Measurements from ENCODE around the gene MAD1L1. TPM values are rescaled to one million over a fixed set of nuclear protein-coding genes. Genes with fewer than 3 reads are reported as not detected.

Gene MAD1L1
- total and polyA plus RNA-seq, 2 of the 13 experiments (the other 11 are each of a cell fraction or from before 2014, with no cell fraction given) = 17.4 to 64.7 TPM

- TF ChIP-seq ZKSCAN5 (CRISPR knock-in tag; IDR thresholded peaks at IDR 0.05) = no peak
- no peak for TF ChIP-seq CSRNP2 (CRISPR knock-in tag; conservative IDR thresholded peaks at IDR 0.05; ENCODE audit: low read depth)
- peak; percentile 76; the same call in 1 of the 2 replicates for TF ChIP-seq TFDP1 (CRISPR knock-in tag; IDR thresholded peaks at IDR 0.05; ENCODE audit: borderline replicate concordance)
- TF ChIP-seq HNRNPK (IDR thresholded peaks at IDR 0.05; ENCODE audit: low read depth, low read length, poor library complexity, severe bottlenecking) = no peak
- TF ChIP-seq MEF2D (CRISPR knock-in tag; IDR thresholded peaks at IDR 0.05) = peak; percentile 87
- TF ChIP-seq PHF5A (CRISPR knock-in tag; IDR thresholded peaks at IDR 0.05; ENCODE audit: low read depth, unreplicated experiment) = peak; percentile 52
- no peak for TF ChIP-seq ZNF235 (CRISPR knock-in tag; IDR thresholded peaks at IDR 0.05; ENCODE audit: borderline replicate concordance)
- TF ChIP-seq ZSCAN21 (CRISPR knock-in tag; IDR thresholded peaks at IDR 0.05; ENCODE audit: borderline replicate concordance) = peak; percentile 61
- peak; percentile 95 for TF ChIP-seq PAXIP1 (CRISPR knock-in tag; conservative IDR thresholded peaks at IDR 0.05)
- peak; percentile 65; the same call in 1 of the 2 replicates for TF ChIP-seq FOXK2 (IDR thresholded peaks at IDR 0.05)
- 0 out of 2 replicates have a peak, but pooled peaks have one; percentile 39 for TF ChIP-seq GZF1 (CRISPR knock-in tag; IDR thresholded peaks at IDR 0.05)
- peak; percentile 28; the same call in 1 of the 2 replicates for TF ChIP-seq RBAK (CRISPR knock-in tag; IDR thresholded peaks at IDR 0.05)
- no peak for TF ChIP-seq ZNF234 (CRISPR knock-in tag; conservative IDR thresholded peaks at IDR 0.05)
- no peak for TF ChIP-seq GRHL1 (CRISPR knock-in tag; conservative IDR thresholded peaks at IDR 0.05)
- no peak for TF ChIP-seq CCAR2 (optimal IDR thresholded peaks at IDR 0.05; ENCODE audit: low read depth, low read length)
- TF ChIP-seq AGO1 (IDR thresholded peaks at IDR 0.05; ENCODE audit: low read depth, low read length, poor library complexity, severe bottlenecking) = no peak
- TF ChIP-seq MED1 (CRISPR knock-in tag; IDR thresholded peaks at IDR 0.05) = peak; percentile 87
- peak; percentile 96 for TF ChIP-seq ZNF878 (CRISPR knock-in tag; IDR thresholded peaks at IDR 0.05)
- TF ChIP-seq ZNF766 (CRISPR knock-in tag; IDR thresholded peaks at IDR 0.05; ENCODE audit: borderline replicate concordance) = no peak
- no peak for TF ChIP-seq ZNF737 (CRISPR knock-in tag; IDR thresholded peaks at IDR 0.05; ENCODE audit: borderline replicate concordance)
- no peak for TF ChIP-seq NKX3-1 (CRISPR knock-in tag; IDR thresholded peaks at IDR 0.05)
Measured at GRCh38 chr7:2110610-2111396, 121.9 kb downstream of the MAD1L1 start (continued).

Data from HepG2 (cell line).